ENCODE measurements around the gene STRA8. TPM values are rescaled to one million over a fixed set of nuclear protein-coding genes. Genes with fewer than 3 reads are reported as not detected.

Gene STRA8
- total and polyA plus RNA-seq, 2 of the 13 experiments (the other 11 are each of a cell fraction or from before 2014, with no cell fraction given): not detected

GRCh38 chr7:135197906-135198655 lies 35.6 kb upstream of the STRA8 start (continued):
- TF ChIP-seq TIGD3 (CRISPR knock-in tag; IDR thresholded peaks at IDR 0.05; ENCODE audit: borderline replicate concordance): no peak
- no peak for TF ChIP-seq ZNF230 (CRISPR knock-in tag; IDR thresholded peaks at IDR 0.05)
- TF ChIP-seq ARNTL (CRISPR knock-in tag; IDR thresholded peaks at IDR 0.05): no peak

DNA sequence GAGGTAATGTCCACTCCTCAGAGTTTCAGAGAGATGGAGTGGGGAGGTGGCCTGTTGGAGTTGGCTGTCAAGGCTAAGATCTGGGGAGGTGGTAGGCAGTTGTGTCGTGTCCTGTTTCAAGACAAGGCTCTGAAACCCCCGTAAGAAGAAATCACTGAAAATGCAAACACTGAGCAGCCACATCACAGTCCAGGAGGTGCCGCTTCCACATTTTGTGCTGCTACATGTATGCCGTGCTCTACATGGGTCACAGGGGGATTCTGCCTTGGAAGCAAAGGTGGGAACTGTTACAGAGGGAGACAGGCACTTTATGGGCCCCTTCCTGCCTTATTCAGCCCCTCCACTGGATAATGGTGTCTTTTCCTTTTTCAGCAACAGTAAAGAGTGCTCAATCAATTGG lies 34.2 kb upstream of the STRA8 start:
- Histone ChIP-seq H3K9ac (ENCODE audit: insufficient read depth, low read depth, low read length) (no peak overlapping the region), H3K36me3 (replicated peaks in 1 of 2; ENCODE audit: control insufficient read depth in 1 of 2, insufficient read depth in 2 of 2, low read length in 2 of 2) (peaks cover 35 to 67% of the 10 kb centered on the region in 2 experiments), H4K20me1 (ENCODE audit: insufficient read depth, low read length) (no peaks in the 10 kb centered on the region), H3K4me2 (ENCODE audit: low read depth, low read length) (no peak overlapping the region), H3K79me2 (ENCODE audit: insufficient read depth, low read length) (no peaks in the 10 kb centered on the region), H3K27me3 (ENCODE audit: control insufficient read depth in 1 of 2, insufficient read depth in 2 of 2, low read length in 2 of 2) (no peaks in the 10 kb centered on the region), H2AFZ (ENCODE audit: low read length) (no peak overlapping the region), H3K4me1 (ENCODE audit: insufficient read depth, low read length) (no peaks in the 10 kb centered on the region), H3K4me3 (replicated peaks in 1 of 3; ENCODE audit: insufficient read depth in 1 of 3, low read depth in 2 of 3, low read length in 3 of 3) (no peak overlapping the region), H3K9me3 (ENCODE audit: low read length) (no peaks in the 10 kb centered on the region), H3K27ac (ENCODE audit: extremely low read length, insufficient read depth, low read length) (no peak overlapping the region)
- no TSS peak for BruUV-seq (replicated peaks)
- ChIA-PET CTCF (ENCODE audit: low intra/inter-chr PET ratio, low total read pairs) (no interaction called here), POLR2A (no interaction called here)
- FAIRE-seq: no peak
- WGBS (ENCODE audit: low lambda C conversion rate): 94% methylated on average over 3 of the region's 4 CpGs
- ATAC-seq: no peak
- DNase-seq (ENCODE audit: low spot score): no peak
- in situ Hi-C loops (cut with HindIII; ENCODE audit: extremely low pct_ligation_motif_present, low pct_unique_long_range_greater_than_20kb) (no loop called here), intact Hi-C loops (cut with micrococcal nuclease; ENCODE audit: unreplicated experiment) (no loop called here)
- TF ChIP-seq FOXO1 (CRISPR knock-in tag; IDR thresholded peaks at IDR 0.05): no peak
- no peak for TF ChIP-seq KLF16 (CRISPR knock-in tag; IDR thresholded peaks at IDR 0.05)
- TF ChIP-seq ARID2 (CRISPR knock-in tag; IDR thresholded peaks at IDR 0.05; ENCODE audit: borderline replicate concordance): no peak
- TF ChIP-seq, protein P1, sequence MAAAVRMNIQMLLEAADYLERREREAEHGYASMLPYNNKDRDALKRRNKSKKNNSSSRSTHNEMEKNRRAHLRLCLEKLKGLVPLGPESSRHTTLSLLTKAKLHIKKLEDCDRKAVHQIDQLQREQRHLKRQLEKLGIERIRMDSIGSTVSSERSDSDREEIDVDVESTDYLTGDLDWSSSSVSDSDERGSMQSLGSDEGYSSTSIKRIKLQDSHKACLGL (CRISPR knock-in tag; IDR thresholded peaks at IDR 0.05): no peak
- TF ChIP-seq, protein P2, sequence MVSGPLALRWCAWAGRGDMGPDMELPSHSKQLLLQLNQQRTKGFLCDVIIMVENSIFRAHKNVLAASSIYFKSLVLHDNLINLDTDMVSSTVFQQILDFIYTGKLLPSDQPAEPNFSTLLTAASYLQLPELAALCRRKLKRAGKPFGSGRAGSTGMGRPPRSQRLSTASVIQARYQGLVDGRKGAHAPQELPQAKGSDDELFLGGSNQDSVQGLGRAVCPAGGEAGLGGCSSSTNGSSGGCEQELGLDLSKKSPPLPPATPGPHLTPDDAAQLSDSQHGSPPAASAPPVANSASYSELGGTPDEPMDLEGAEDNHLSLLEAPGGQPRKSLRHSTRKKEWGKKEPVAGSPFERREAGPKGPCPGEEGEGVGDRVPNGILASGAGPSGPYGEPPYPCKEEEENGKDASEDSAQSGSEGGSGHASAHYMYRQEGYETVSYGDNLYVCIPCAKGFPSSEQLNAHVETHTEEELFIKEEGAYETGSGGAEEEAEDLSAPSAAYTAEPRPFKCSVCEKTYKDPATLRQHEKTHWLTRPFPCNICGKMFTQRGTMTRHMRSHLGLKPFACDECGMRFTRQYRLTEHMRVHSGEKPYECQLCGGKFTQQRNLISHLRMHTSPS (CRISPR knock-in tag; IDR thresholded peaks at IDR 0.05; ENCODE audit: low read depth): no peak
- TF ChIP-seq ZNF616 (CRISPR knock-in tag; IDR thresholded peaks at IDR 0.05; ENCODE audit: low read depth): no peak
- no peak for TF ChIP-seq HOXD1 (CRISPR knock-in tag; IDR thresholded peaks at IDR 0.05)
- TF ChIP-seq ATF1 (CRISPR knock-in tag; IDR thresholded peaks at IDR 0.05): no peak
- no peak for TF ChIP-seq ZNF609 (CRISPR knock-in tag; IDR thresholded peaks at IDR 0.05; ENCODE audit: borderline replicate concordance)
